Activated T-cell treated with anti-CD3 and anti-CD28 coated beads, Interleukin-2, amount 50 U/mL, for 1 hour (primary cell): ENCODE data around the gene MAP4K4.
A peak's percentile ranks its signal among the peaks of the same experiment; 100 is the strongest.

Experiments
- DNase-seq: peaks from one replicate; pipeline ENCODE4 v3.0.0-alpha.2; 2020

The MAP4K4 gene

GRCh38 chr2:101820519-101820918 is 123.0 kb downstream of the MAP4K4 start:
- no peak for DNase-seq

GRCh38 chr2:101821059-101821805 is 123.7 kb downstream of the MAP4K4 start:
- no peak for DNase-seq

GRCh38 chr2:101821828-101822458 is 124.4 kb downstream of the MAP4K4 start:
- DNase-seq, result no peak

- peak; percentile 61 for DNase-seq
Observed at GRCh38 chr2:101823347-101823791, 125.9 kb downstream of the MAP4K4 start.

GRCh38 chr2:101823859-101824258 is 126.4 kb downstream of the MAP4K4 start:
- no peak for DNase-seq

GRCh38 chr2:101826716-101827115 is 129.2 kb downstream of the MAP4K4 start:
- DNase-seq, result no peak

- DNase-seq, result no peak
Observed at GRCh38 chr2:101827246-101827645, 129.7 kb downstream of the MAP4K4 start.

- DNase-seq, result no peak
Observed at GRCh38 chr2:101828257-101828656, 130.8 kb downstream of the MAP4K4 start.

GRCh38 chr2:101828673-101829334 is 131.3 kb downstream of the MAP4K4 start:
- no peak for DNase-seq

- DNase-seq, result no peak
Observed at GRCh38 chr2:101829429-101829828, 131.9 kb downstream of the MAP4K4 start.

GRCh38 chr2:101830146-101830545 is 132.6 kb downstream of the MAP4K4 start:
- DNase-seq, result no peak

- DNase-seq, result no peak
Observed at GRCh38 chr2:101830555-101830954, 133.0 kb downstream of the MAP4K4 start.

- peak; percentile 61 for DNase-seq
Observed at GRCh38 chr2:101831351-101831865, 133.9 kb downstream of the MAP4K4 start.

GRCh38 chr2:101832114-101832513 is 134.6 kb downstream of the MAP4K4 start:
- no peak for DNase-seq

GRCh38 chr2:101833890-101834523 is 136.5 kb downstream of the MAP4K4 start:
- DNase-seq, result no peak

- DNase-seq, result no peak
Observed at GRCh38 chr2:101837354-101837753, 139.8 kb downstream of the MAP4K4 start.

- DNase-seq, result no peak
Observed at GRCh38 chr2:101841679-101842327, 144.3 kb downstream of the MAP4K4 start.

GRCh38 chr2:101842471-101842870 is 145.0 kb downstream of the MAP4K4 start:
- DNase-seq, result no peak

GRCh38 chr2:101843048-101843447 is 145.5 kb downstream of the MAP4K4 start:
- DNase-seq, result no peak

- DNase-seq, result no peak
Observed at GRCh38 chr2:101843471-101843870, 146.0 kb downstream of the MAP4K4 start.

- no peak for DNase-seq
Observed at GRCh38 chr2:101844055-101844635, 146.6 kb downstream of the MAP4K4 start.

- no peak for DNase-seq
Observed at GRCh38 chr2:101846973-101847372, 149.5 kb downstream of the MAP4K4 start.
